ENCODE results near the gene ALDH1A2.

GRCh38 chr15:58053315-58054153, 12.0 kb downstream of the ALDH1A2 start:
- no peak for TF ChIP-seq CTCF (IDR thresholded peaks at IDR 0.05; ENCODE audit: low read depth, low read length)
- no peak for TF ChIP-seq EZH2phosphoT487 (IDR thresholded peaks at IDR 0.05; ENCODE audit: low read depth)

Measured in OCI-LY3 (cell line).